HCT116 (cell line): ENCODE results near the gene HEMGN. TPM values are rescaled to one million over a fixed set of nuclear protein-coding genes. Genes with fewer than 3 reads are reported as not detected.

Source experiments
- ATAC-seq: fragments of 200-7000 bp; cut with Tn5 transposase; 2 replicates; pipeline ENCODE4 v1.9.1; 2020; ENCODE audit warnings: mild to moderate bottlenecking, moderate library complexity
- BruUV-seq: library from RNA; stranded (reverse); fragments of 400-500 nt; replicated peaks from 2 replicates; lab custom pipeline; 2021; lab: Mats Ljungman, UMichigan
- CTCF ChIA-PET: fragments of 300-600 bp; sonication (Branson Sonifier 250); formaldehyde crosslinking; loops from one replicate; lab custom pipeline; 2021; ENCODE audit warnings: antibody characterized with exemption; lab: Charles Lee
- POLR2A ChIA-PET: fragments of 300-600, 350-600 bp; sonication (Branson Sonifier 250); formaldehyde crosslinking; loops from one replicate; lab custom pipeline; 2021; ENCODE audit warnings: antibody characterized with exemption; lab: Charles Lee
- RAD21 ChIA-PET, 2 experiments: fragments of 300-600 bp; sonication (Branson Sonifier 250); formaldehyde crosslinking; loops; one replicate each; lab custom pipeline; 2023; ENCODE audit warnings: low total read pairs in 2 of 2; ENCODE audit not compliant: uncharacterized antibody in 2 of 2, unreplicated experiment in 2 of 2, low non-redundant PET in 1 of 2; lab: Charles Lee
- DNase-seq: peaks from one replicate; pipeline ENCODE4 v3.0.0-alpha.2; 2010; ENCODE audit warnings: low read depth, low spot score
- H2AFZ ChIP-seq: fragments of 200-600 bp; shearing (Covaris generic), sonication (generic); 2 replicates; pipeline ENCODE4 v1.6.1; 2017; ENCODE audit warnings: low read depth, mixed run types, mixed read lengths, antibody characterized with exemption, low read length; ENCODE audit not compliant: poor library complexity, severe bottlenecking
- H3K27ac ChIP-seq: 2 replicates; pipeline ENCODE4 v1.5.1; 2012; ENCODE audit warnings: low read depth, low read length
- H3K27me3 ChIP-seq: fragments of 200-600 bp; sonication (generic); 2 replicates; pipeline ENCODE4 v1.6.1; 2016; ENCODE audit warnings: mixed run types, low read length, mixed read lengths; ENCODE audit not compliant: insufficient read depth
- H3K36me3 ChIP-seq, 2 experiments: fragments of 200-500 bp in 1 of 2; fragments of 200-600 bp in 1 of 2; sonication (Bioruptor generic) in 1 of 2; sonication (generic) in 1 of 2; 2 replicates each; pipeline versions ENCODE4 v1.5.1 to v1.6.1; 2014 to 2016; ENCODE audit warnings: low read length in 2 of 2, inconsistent platforms in 1 of 2, mixed read lengths in 1 of 2, mixed run types in 1 of 2; ENCODE audit not compliant: insufficient read depth in 2 of 2, control insufficient read depth in 1 of 2
- H3K4me1 ChIP-seq, 2 experiments: fragments of 200-600 bp in 1 of 2; sonication (generic) in 1 of 2; 2 replicates each; pipeline versions ENCODE4 v1.5.1 to v1.6.1; 2012 to 2017; ENCODE audit warnings: low read length in 2 of 2, inconsistent platforms in 1 of 2, mild to moderate bottlenecking in 1 of 2, mixed read lengths in 1 of 2, mixed run types in 1 of 2, moderate library complexity in 1 of 2; ENCODE audit not compliant: insufficient read depth in 2 of 2, control insufficient read depth in 1 of 2
- H3K4me2 ChIP-seq: fragments of 200-600 bp; sonication (generic); 2 replicates; pipeline ENCODE4 v1.6.1; 2017; ENCODE audit warnings: mixed run types, low read length, mixed read lengths
- H3K4me3 ChIP-seq, 2 experiments: fragments of 200-600 bp in 1 of 2; sonication (generic) in 1 of 2; replicated peaks in 1 of 2; 2 replicates each; pipeline ENCODE4 v1.5.1; 2011 to 2016; ENCODE audit warnings: low read length in 2 of 2, control low read depth in 1 of 2, low read depth in 1 of 2, mild to moderate bottlenecking in 1 of 2, mixed read lengths in 1 of 2, mixed run types in 1 of 2
- H3K79me2 ChIP-seq: fragments of 200-600 bp; sonication (generic); 2 replicates; pipeline ENCODE4 v1.6.1; 2017; ENCODE audit warnings: mild to moderate bottlenecking, mixed run types, low read length, moderate library complexity, mixed read lengths; ENCODE audit not compliant: insufficient read depth
- H3K9ac ChIP-seq: fragments of 200-600 bp; sonication (generic); 2 replicates; pipeline ENCODE4 v1.6.1; 2016; ENCODE audit warnings: low read length, mixed read lengths
- H3K9me2 ChIP-seq: fragments of 200-600 bp; sonication (generic), shearing (Covaris generic); 2 replicates; pipeline ENCODE4 v1.6.1; 2017; ENCODE audit warnings: mixed run types, mild to moderate bottlenecking, moderate library complexity; ENCODE audit not compliant: insufficient read depth
- H3K9me3 ChIP-seq, 2 experiments: fragments of 200-500 bp in 1 of 2; fragments of 200-600 bp in 1 of 2; sonication (Bioruptor generic) in 1 of 2; sonication (generic) in 1 of 2; 2 replicates each; pipeline ENCODE4 v1.6.1; 2014 to 2017; ENCODE audit warnings: low read length in 2 of 2, mixed read lengths in 2 of 2, inconsistent platforms in 1 of 2, low read depth in 1 of 2, mild to moderate bottlenecking in 1 of 2, mixed run types in 1 of 2, moderate library complexity in 1 of 2; ENCODE audit not compliant: control insufficient read depth in 1 of 2, insufficient read depth in 1 of 2
- H4K20me1 ChIP-seq: fragments of 200-600 bp; sonication (generic), shearing (Covaris generic); 2 replicates; pipeline ENCODE4 v1.6.1; 2017; ENCODE audit warnings: mixed run types, mild to moderate bottlenecking, moderate library complexity; ENCODE audit not compliant: insufficient read depth
- ATF3 ChIP-seq: IDR thresholded peaks from 2 replicates; pipeline ENCODE4 v1.6.1; 2012
- EGR1 ChIP-seq: IDR thresholded peaks from 2 replicates; pipeline ENCODE4 v1.6.1; 2012; ENCODE audit warnings: low read depth
- ELF1 ChIP-seq: IDR thresholded peaks from 2 replicates; pipeline ENCODE4 v1.6.1; 2012; ENCODE audit warnings: low read depth, borderline replicate concordance
- EZH2 ChIP-seq: fragments of 200-600 bp; sonication (generic); IDR thresholded peaks from 2 replicates; pipeline ENCODE4 v1.6.1; 2017; ENCODE audit warnings: antibody characterized with exemption, mixed run types
- EZH2phosphoT487 ChIP-seq: fragments of 200-600 bp; IDR thresholded peaks from 2 replicates; pipeline ENCODE4 v1.6.1; 2018; ENCODE audit warnings: antibody characterized with exemption, borderline replicate concordance
- FOSL1 ChIP-seq: IDR thresholded peaks from 2 replicates; pipeline ENCODE4 v1.6.1; 2012; ENCODE audit warnings: low read depth
- REST ChIP-seq: IDR thresholded peaks from 2 replicates; pipeline ENCODE4 v1.6.1; 2012; ENCODE audit warnings: low read depth
- ZFX ChIP-seq: fragments of 450-650 bp; IDR thresholded peaks from 2 replicates; pipeline ENCODE4 v1.6.1; 2017
- ZNF274 ChIP-seq: fragments of 200-500 bp; sonication (Bioruptor generic); IDR thresholded peaks from 2 replicates; pipeline ENCODE4 v1.6.1; 2014; ENCODE audit warnings: mild to moderate bottlenecking, low read depth, low read length, inconsistent platforms
- intact Hi-C: fragments of 100-400 bp; cut with micrococcal nuclease; formaldehyde crosslinking; loops from 2 replicates; pipeline ENCODE4 v1.10.0; 2022
- total RNA-seq: library from RNA; stranded (reverse); gene quantifications from one replicate; pipeline ENCODE4 v1.2.1, GENCODE V29; 2021; ENCODE audit not compliant: unreplicated experiment

HEMGN gene
- total RNA-seq, 1 experiment from 2014 or later: not detected

- no peak for TF ChIP-seq FOSL1
- TF ChIP-seq EGR1: no peak
- TF ChIP-seq, all 23 proteins: peak for 0
These were observed 4.5 kb downstream of the HEMGN start for GRCh38 chr9:97933297-97933998.

GRCh38 chr9:97930972-97931371 is 7.0 kb downstream of the HEMGN start:
- Histone ChIP-seq H2AFZ (no peak overlapping the region), H3K9me2 (no peaks in the 10 kb centered on the region), H3K79me2 (no peaks in the 10 kb centered on the region), H3K4me1 (no peaks in the 10 kb centered on the region), H4K20me1 (no peaks in the 10 kb centered on the region), H3K36me3 (no peaks in the 10 kb centered on the region), H3K27me3 (peaks cover 27% of the 10 kb centered on the region), H3K4me3 (no peak overlapping the region), H3K27ac (no peak overlapping the region), H3K9me3 (no peaks in the 10 kb centered on the region), H3K4me2 (no peak overlapping the region), H3K9ac (no peak overlapping the region)
- intact Hi-C loops: no loop called here
- BruUV-seq: no TSS peak
- TF ChIP-seq ZNF274 (no peak), ATF3 (no peak), REST (no peak), ELF1 (no peak), ZFX (no peak), EZH2 (no peak), EZH2phosphoT487 (no peak)
- no peak for DNase-seq
- ATAC-seq: no peak
- ChIA-PET POLR2A (no interaction called here), CTCF (no interaction called here), RAD21 (no interaction called here)

More at GRCh38 chr9:97933297-97933998, 4.5 kb downstream of the HEMGN start:
- H3K4me1 ChIP-seq: no peaks in the 10 kb centered on the region
- DNase-seq: no peak
- H3K4me3 ChIP-seq: no peak overlapping the region
- no peaks in the 10 kb centered on the region for H3K36me3 ChIP-seq
- H4K20me1 ChIP-seq: no peaks in the 10 kb centered on the region
- H3K4me2 ChIP-seq: no peak overlapping the region
- intact Hi-C loops: no loop called here
- H3K79me2 ChIP-seq: no peaks in the 10 kb centered on the region
- H2AFZ ChIP-seq: no peak overlapping the region
- peaks cover 28% of the 10 kb centered on the region for H3K27me3 ChIP-seq
- no peak for ATAC-seq
- no peaks in the 10 kb centered on the region for H3K9me3 ChIP-seq
- RAD21 ChIA-PET: no interaction called here
- H3K27ac ChIP-seq: no peak overlapping the region
- CTCF ChIA-PET: no interaction called here
- H3K9ac ChIP-seq: no peak overlapping the region
- no peaks in the 10 kb centered on the region for H3K9me2 ChIP-seq
- POLR2A ChIA-PET: no interaction called here
- no TSS peak for BruUV-seq
